HG03135 (cell line): ENCODE results near the gene NWD2.

Experiments used
- ATAC-seq: cut with Tn5 transposase; IDR thresholded peaks from one replicate; pipeline ENCODE4 v1.9.1; 2021; ENCODE audit warnings: mild to moderate bottlenecking, moderate library complexity; ENCODE audit not compliant: unreplicated experiment

NWD2 gene

GRCh38 chr4:37279121-37279520 lies 34.6 kb downstream of the NWD2 start:
- no peak for ATAC-seq

GRCh38 chr4:37279894-37280592 lies 35.5 kb downstream of the NWD2 start:
- ATAC-seq, result no peak

GRCh38 chr4:37299468-37299867 lies 54.9 kb downstream of the NWD2 start:
- no peak for ATAC-seq

DNA sequence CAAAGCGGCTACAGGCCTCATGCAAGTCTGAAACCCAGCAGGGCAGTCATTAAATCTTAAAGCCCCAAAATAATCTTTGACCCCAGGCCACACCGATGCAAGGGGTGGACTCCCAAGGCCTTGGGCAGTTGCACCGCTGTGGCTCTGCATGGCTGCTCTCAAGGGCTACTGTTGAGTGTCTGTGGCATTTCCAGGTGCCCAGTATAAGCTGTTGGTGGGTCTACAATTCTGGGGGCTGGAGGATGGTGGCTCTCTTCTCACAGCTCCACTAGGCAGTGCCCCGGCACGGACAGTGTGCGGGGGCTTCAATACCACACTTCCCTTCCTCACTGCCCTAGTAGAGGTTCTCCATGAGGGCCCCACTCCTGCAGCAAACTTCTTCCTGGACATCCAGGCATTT lies 60.1 kb downstream of the NWD2 start:
- ATAC-seq, result no peak

DNA sequence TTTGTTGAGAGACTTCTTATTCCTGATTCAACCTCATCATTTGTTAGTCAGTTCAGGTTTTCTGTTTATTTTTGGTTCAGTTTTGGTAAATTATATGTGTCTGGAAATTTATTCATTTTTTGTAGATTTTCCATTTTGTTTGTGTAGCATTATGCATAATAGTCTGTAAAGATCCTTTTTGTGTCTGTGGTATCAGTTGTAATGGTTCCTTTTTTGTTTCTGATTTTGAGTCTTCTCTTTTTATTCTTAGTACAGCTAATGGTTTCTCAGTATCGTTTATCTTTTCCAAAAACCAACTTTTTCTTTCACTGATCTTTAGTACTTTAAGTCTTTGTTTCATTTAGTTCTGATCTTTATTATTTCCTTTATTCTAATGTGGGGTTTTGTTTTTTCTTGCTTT lies 61.4 kb downstream of the NWD2 start:
- ATAC-seq, result no peak

GRCh38 chr4:37317104-37317643 lies 72.6 kb downstream of the NWD2 start:
- ATAC-seq, result no peak

GRCh38 chr4:37320513-37321235 lies 76.1 kb downstream of the NWD2 start:
- ATAC-seq, result no peak

- no peak for ATAC-seq
Observed at GRCh38 chr4:37322122-37322521, 77.6 kb downstream of the NWD2 start.

DNA sequence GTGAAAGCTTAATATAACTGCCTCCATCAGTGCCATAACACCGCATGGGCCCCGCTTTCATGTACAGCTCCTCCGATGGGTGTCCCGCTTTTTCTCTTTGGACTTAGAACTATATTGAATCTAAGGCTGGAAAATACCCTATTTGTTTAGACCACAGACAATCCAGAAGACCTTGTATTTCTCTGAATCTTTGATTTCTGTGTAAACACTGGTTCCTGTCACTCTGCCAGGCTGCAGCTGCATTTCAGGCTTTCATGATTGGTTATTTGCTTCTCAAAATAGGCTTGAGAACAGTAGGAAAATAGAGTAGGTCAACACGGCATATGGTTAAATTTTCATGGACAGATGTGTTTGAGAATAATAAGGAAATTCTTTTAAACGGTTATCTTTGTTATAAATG lies 80.0 kb downstream of the NWD2 start:
- ATAC-seq, result no peak

GRCh38 chr4:37326852-37327251 lies 82.3 kb downstream of the NWD2 start:
- ATAC-seq, result no peak

- ATAC-seq, result no peak
Observed at GRCh38 chr4:37338972-37339371, 94.4 kb downstream of the NWD2 start.

DNA sequence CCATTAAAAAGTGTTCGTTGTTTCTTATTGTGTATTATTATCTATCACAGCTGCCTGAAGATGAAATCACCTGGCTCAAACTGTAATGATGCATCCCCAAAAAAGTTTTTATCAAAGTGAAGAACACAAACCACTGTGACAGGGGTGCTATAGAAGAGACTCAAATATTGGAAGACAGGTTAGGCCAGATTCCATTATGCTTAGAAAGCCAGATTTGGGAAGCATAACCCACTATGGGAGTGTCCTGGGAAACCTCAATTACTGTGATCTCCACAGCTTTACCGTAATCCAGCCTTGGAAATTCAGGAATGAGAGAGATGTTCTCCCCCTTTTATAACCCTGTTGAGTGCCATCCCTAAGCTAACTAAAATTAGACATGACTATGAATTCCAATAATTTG lies 114.2 kb downstream of the NWD2 start:
- ATAC-seq, result no peak

GRCh38 chr4:37359261-37359660 lies 114.7 kb downstream of the NWD2 start:
- no peak for ATAC-seq

GRCh38 chr4:37365888-37366287 lies 121.3 kb downstream of the NWD2 start:
- ATAC-seq, result no peak

- ATAC-seq, result no peak
Observed at GRCh38 chr4:37367901-37368300, 123.4 kb downstream of the NWD2 start.

GRCh38 chr4:37370052-37370451 lies 125.5 kb downstream of the NWD2 start:
- ATAC-seq, result no peak

- ATAC-seq, result no peak
Observed at GRCh38 chr4:37381040-37381668, 136.6 kb downstream of the NWD2 start.

GRCh38 chr4:37383579-37384229 lies 139.2 kb downstream of the NWD2 start:
- peak; percentile 62 for ATAC-seq

GRCh38 chr4:37385424-37385823 lies 140.9 kb downstream of the NWD2 start:
- no peak for ATAC-seq

GRCh38 chr4:37388681-37389365 lies 144.3 kb downstream of the NWD2 start:
- ATAC-seq, result no peak

GRCh38 chr4:37389366-37389765 lies 144.8 kb downstream of the NWD2 start:
- no peak for ATAC-seq
